SU-DHL-6 (cell line): ENCODE results near the gene LYPD3.

Source experiments
- CTCF ChIP-seq: fragments of 200-600 bp; sonication (generic); IDR thresholded peaks from one replicate; pipeline ENCODE4 v1.5.1; 2017; ENCODE audit warnings: antibody characterized with exemption, mild to moderate bottlenecking, low read length, moderate library complexity; ENCODE audit not compliant: insufficient read depth, poor library complexity, severe bottlenecking
- EZH2phosphoT487 ChIP-seq: fragments of 200-600 bp; sonication (generic), shearing (Covaris generic); conservative IDR thresholded peaks from 2 replicates; pipeline ENCODE4 v1.6.1; 2018; ENCODE audit warnings: mild to moderate bottlenecking, antibody characterized with exemption, low read length, moderate library complexity, mixed read lengths

GRCh38 chr19:43471091-43471490 is 5.7 kb upstream of the LYPD3 start:
- TF ChIP-seq EZH2phosphoT487 (no peak), CTCF (no peak)
